SK-N-SH (cell line): ENCODE results near the gene PIBF1. TPM values are rescaled to one million over a fixed set of nuclear protein-coding genes. Genes with fewer than 3 reads are reported as not detected.

ENCODE experiments used
- CTCF ChIA-PET: fragments of 300-600, 350-600 bp; formaldehyde crosslinking; extraction: SDS; loops from one replicate; lab custom pipeline; 2021; lab: Yijun Ruan, JAX
- POLR2A ChIA-PET: fragments of 350-600 bp; sonication (Branson Sonifier 250); formaldehyde crosslinking; extraction: SDS; loops from one replicate; lab custom pipeline; 2020; ENCODE audit warnings: antibody characterized with exemption, inconsistent platforms; lab: Yijun Ruan, JAX
- DNase-seq: peaks from one replicate; pipeline ENCODE4 v3.0.0; 2012
- H2AFZ ChIP-seq: fragments of 200-600 bp; sonication (generic); 2 replicates; pipeline ENCODE4 v1.8.1; 2016; ENCODE audit warnings: antibody characterized with exemption, mild to moderate bottlenecking, low read depth
- H3F3A ChIP-seq: fragments of 200-600 bp; sonication (generic); replicated peaks from 2 replicates; pipeline ENCODE3; 2016; ENCODE audit warnings: antibody characterized with exemption, mild to moderate bottlenecking; ENCODE audit not compliant: insufficient read depth
- H3K27ac ChIP-seq, 2 experiments: fragments of 200-500 bp in 1 of 2; fragments of 200-600 bp in 1 of 2; sonication (Bioruptor generic) in 1 of 2; sonication (generic), shearing (Covaris generic) in 1 of 2; 2 replicates each; pipeline versions ENCODE4 v1.5.1 to v1.6.1; 2014 to 2016; ENCODE audit warnings: low read depth in 2 of 2, inconsistent platforms in 1 of 2, low read length in 1 of 2, mild to moderate bottlenecking in 1 of 2, mixed read lengths in 1 of 2
- H3K27me3 ChIP-seq: fragments of 200-600 bp; sonication (generic), shearing (Covaris generic); 2 replicates; pipeline ENCODE4 v1.6.1; 2016; ENCODE audit warnings: mixed run types; ENCODE audit not compliant: insufficient read depth
- H3K36me3 ChIP-seq, 2 experiments: fragments of 200-500 bp in 1 of 2; fragments of 200-600 bp in 1 of 2; sonication (Bioruptor generic) in 1 of 2; sonication (generic) in 1 of 2; replicated peaks in 1 of 2; 2 replicates each; pipeline versions ENCODE3 to v1.5.1; 2014 to 2016; ENCODE audit warnings: low read length in 1 of 2, mild to moderate bottlenecking in 1 of 2; ENCODE audit not compliant: insufficient read depth in 2 of 2, control insufficient read depth in 1 of 2
- H3K4me1 ChIP-seq, 2 experiments: fragments of 200-500 bp in 1 of 2; fragments of 200-600 bp in 1 of 2; sonication (Bioruptor generic) in 1 of 2; sonication (generic), shearing (Covaris generic) in 1 of 2; 2 replicates each; pipeline versions ENCODE4 v1.5.1 to v1.6.1; 2014 to 2016; ENCODE audit warnings: low read depth in 1 of 2, low read length in 1 of 2, mixed run types in 1 of 2; ENCODE audit not compliant: insufficient read depth in 2 of 2, control insufficient read depth in 1 of 2
- H3K4me2 ChIP-seq: fragments of 200-600 bp; sonication (generic), shearing (Covaris generic); 2 replicates; pipeline ENCODE4 v1.6.1; 2017; ENCODE audit warnings: mixed run types
- H3K4me3 ChIP-seq, 2 experiments: fragments of 200-500 bp in 1 of 2; fragments of 200-600 bp in 1 of 2; sonication (Bioruptor generic) in 1 of 2; sonication (generic), shearing (Covaris generic) in 1 of 2; 2 replicates each; pipeline versions ENCODE4 v1.5.1 to v1.8.1; 2014 to 2016; ENCODE audit warnings: low read depth in 2 of 2, inconsistent platforms in 1 of 2, low read length in 1 of 2, mild to moderate bottlenecking in 1 of 2, mixed read lengths in 1 of 2, moderate library complexity in 1 of 2
- H3K79me2 ChIP-seq: fragments of 200-600 bp; sonication (generic); 2 replicates; pipeline ENCODE4 v1.8.1; 2017; ENCODE audit warnings: mild to moderate bottlenecking; ENCODE audit not compliant: insufficient read depth
- H3K9ac ChIP-seq: fragments of 200-600 bp; sonication (generic); 2 replicates; pipeline ENCODE4 v1.6.1; 2017; ENCODE audit warnings: mixed run types
- H3K9me2 ChIP-seq: fragments of 200-600 bp; sonication (generic); 2 replicates; pipeline ENCODE4 v1.6.1; 2017; ENCODE audit warnings: mixed run types
- H3K9me3 ChIP-seq: fragments of 200-600 bp; sonication (generic); 2 replicates; pipeline ENCODE4 v1.6.1; 2017; ENCODE audit warnings: mixed run types, mild to moderate bottlenecking, moderate library complexity
- H4K20me1 ChIP-seq: fragments of 200-600 bp; sonication (generic); 2 replicates; pipeline ENCODE4 v1.6.1; 2017; ENCODE audit warnings: mild to moderate bottlenecking, mixed run types; ENCODE audit not compliant: insufficient read depth
- ELF1 ChIP-seq: IDR thresholded peaks from 2 replicates; pipeline ENCODE4 v1.4.0; 2012
- EZH2phosphoT487 ChIP-seq: fragments of 200-600 bp; sonication (generic); IDR thresholded peaks from 2 replicates; pipeline ENCODE4 v1.6.1; 2017; ENCODE audit warnings: low read depth, mixed run types, mild to moderate bottlenecking, antibody characterized with exemption, moderate library complexity, borderline replicate concordance
- FOSL2 ChIP-seq: IDR thresholded peaks from 2 replicates; pipeline ENCODE4 v1.4.0; 2012; ENCODE audit warnings: low read depth, mild to moderate bottlenecking, moderate library complexity, borderline replicate concordance
- FOXM1 ChIP-seq: IDR thresholded peaks from 2 replicates; pipeline ENCODE4 v1.4.0; 2012; ENCODE audit warnings: low read depth, mild to moderate bottlenecking
- GABPA ChIP-seq: IDR thresholded peaks from 2 replicates; pipeline ENCODE4 v1.4.0; 2012; ENCODE audit warnings: low read depth, mild to moderate bottlenecking
- GATA2 ChIP-seq: sonication (generic); formaldehyde crosslinking; IDR thresholded peaks from 2 replicates; pipeline ENCODE4 v1.5.0; 2020; ENCODE audit warnings: mild to moderate bottlenecking, missing genetic modification reagents
- IRF3 ChIP-seq: fragments of 150-350 bp; IDR thresholded peaks from 2 replicates; pipeline ENCODE4 v1.6.1; 2016; ENCODE audit warnings: mild to moderate bottlenecking, low read depth, low read length
- JUND ChIP-seq: IDR thresholded peaks from 2 replicates; pipeline ENCODE4 v1.4.0; 2012
- MXI1 ChIP-seq: IDR thresholded peaks from 2 replicates; pipeline ENCODE4 v1.6.1; 2012; ENCODE audit warnings: mild to moderate bottlenecking, low read depth, low read length, improper control_type of control experiment
- NFIC ChIP-seq: IDR thresholded peaks from 2 replicates; pipeline ENCODE4 v1.4.0; 2012; ENCODE audit warnings: borderline replicate concordance
- NRF1 ChIP-seq: IDR thresholded peaks from 2 replicates; pipeline ENCODE4 v1.6.1; 2012; ENCODE audit warnings: low read depth, mild to moderate bottlenecking, low read length
- POLR2AphosphoS5 ChIP-seq: IDR thresholded peaks from 2 replicates; pipeline ENCODE4 v1.6.1; 2012; ENCODE audit warnings: low read depth, low read length
- RAD21 ChIP-seq: IDR thresholded peaks from 2 replicates; pipeline ENCODE4 v1.6.1; 2012; ENCODE audit warnings: mild to moderate bottlenecking, low read length
- RFX5 ChIP-seq: IDR thresholded peaks from 2 replicates; pipeline ENCODE4 v1.6.1; 2012; ENCODE audit warnings: mild to moderate bottlenecking, improper control_type of control experiment, low read length
- RXRA ChIP-seq: IDR thresholded peaks from 2 replicates; pipeline ENCODE4 v1.4.0; 2012; ENCODE audit warnings: low read depth, mild to moderate bottlenecking, borderline replicate concordance
- SMC3 ChIP-seq: IDR thresholded peaks from 2 replicates; pipeline ENCODE4 v1.6.1; 2012; ENCODE audit warnings: low read depth, low read length, improper control_type of control experiment
- TCF12 ChIP-seq: IDR thresholded peaks from 2 replicates; pipeline ENCODE4 v1.4.0; 2012
- YY1 ChIP-seq: IDR thresholded peaks from 2 replicates; pipeline ENCODE4 v1.4.0; 2012; ENCODE audit warnings: low read depth, mild to moderate bottlenecking
- WGBS: methylation state at CpG from one replicate; pipeline ENCODE4 v1.1.6; 2017; ENCODE audit warnings: low lambda C conversion rate; 5-methylcytosine and 5-hydroxymethylcytosine counted together
- polyA plus RNA-seq, 3 experiments: library from polyadenylated mRNA; depleted of rRNA; stranded (reverse); fragments of >200 nt; gene quantifications; 2 replicates each; pipeline ENCODE4 v1.2.3, GENCODE V29; 2012
- TF ChIP-seq, protein P1 (sequence below): IDR thresholded peaks from 2 replicates; pipeline ENCODE4; 2012
- TF ChIP-seq, protein P2 (sequence below): fragments of 150-350 bp; IDR thresholded peaks from 2 replicates; pipeline ENCODE4 v1.6.1; 2017; ENCODE audit warnings: antibody characterized with exemption, low read length, low read depth, borderline replicate concordance

PIBF1 gene
- polyA plus RNA-seq, 1 of the 3 experiments (the other 2 are of a cell fraction): 3.9 TPM

GRCh38 chr13:72864142-72865011, 82.4 kb downstream of the PIBF1 start:
- POLR2A ChIA-PET: no interaction called here
- no peak overlapping the region for H2AFZ ChIP-seq

DNA sequence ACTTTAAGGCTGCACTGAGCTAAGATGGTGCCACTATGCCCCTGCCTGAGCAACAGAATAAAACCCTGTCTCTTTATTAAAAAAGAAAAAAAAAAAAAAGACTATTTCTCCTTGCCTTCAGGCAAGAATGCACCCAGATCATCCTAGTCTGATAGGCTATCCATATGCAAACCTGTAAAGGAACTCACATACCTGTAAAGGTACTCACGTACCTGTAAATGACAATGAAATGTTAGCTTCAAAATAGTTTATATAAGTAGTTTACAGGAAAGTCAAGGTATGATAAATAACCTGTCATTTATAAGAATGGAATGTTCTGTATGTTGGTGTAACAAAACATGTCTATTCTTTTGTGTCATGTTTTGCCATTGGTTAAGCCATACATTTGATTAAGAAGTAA, 86.3 kb downstream of the PIBF1 start:
- no peak for DNase-seq
- Histone ChIP-seq H3K36me3 (peaks cover 17 to 26% of the 10 kb centered on the region in 2 experiments), H3K4me3 (no peak overlapping the region), H3F3A (peaks cover 14% of the 10 kb centered on the region), H3K9ac (no peak overlapping the region), H4K20me1 (no peaks in the 10 kb centered on the region), H2AFZ (no peak overlapping the region), H3K27me3 (no peaks in the 10 kb centered on the region), H3K4me1 (peaks cover 0 to 9% of the 10 kb centered on the region in 2 experiments; a peak in 2 of 4 replicates), H3K4me2 (no peak overlapping the region), H3K9me3 (no peaks in the 10 kb centered on the region), H3K79me2 (no peaks in the 10 kb centered on the region; the same call in 1 of the 2 replicates), H3K9me2 (no peaks in the 10 kb centered on the region), H3K27ac (no peak overlapping the region)
- ChIA-PET CTCF (interaction anchor here (0.6 kb wide), 1 partner anchor 1293 kb away, joined by 3 read pairs; no protein-coding TSS in a partner anchor), POLR2A (no interaction called here)
- no peak for TF ChIP-seq RFX5
- TF ChIP-seq NFIC: no peak
- TF ChIP-seq, protein P1, sequence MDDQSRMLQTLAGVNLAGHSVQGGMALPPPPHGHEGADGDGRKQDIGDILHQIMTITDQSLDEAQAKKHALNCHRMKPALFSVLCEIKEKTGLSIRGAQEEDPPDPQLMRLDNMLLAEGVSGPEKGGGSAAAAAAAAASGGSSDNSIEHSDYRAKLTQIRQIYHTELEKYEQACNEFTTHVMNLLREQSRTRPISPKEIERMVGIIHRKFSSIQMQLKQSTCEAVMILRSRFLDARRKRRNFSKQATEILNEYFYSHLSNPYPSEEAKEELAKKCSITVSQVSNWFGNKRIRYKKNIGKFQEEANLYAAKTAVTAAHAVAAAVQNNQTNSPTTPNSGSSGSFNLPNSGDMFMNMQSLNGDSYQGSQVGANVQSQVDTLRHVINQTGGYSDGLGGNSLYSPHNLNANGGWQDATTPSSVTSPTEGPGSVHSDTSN: no peak
- TF ChIP-seq ELF1: no peak
- TF ChIP-seq, protein P2, sequence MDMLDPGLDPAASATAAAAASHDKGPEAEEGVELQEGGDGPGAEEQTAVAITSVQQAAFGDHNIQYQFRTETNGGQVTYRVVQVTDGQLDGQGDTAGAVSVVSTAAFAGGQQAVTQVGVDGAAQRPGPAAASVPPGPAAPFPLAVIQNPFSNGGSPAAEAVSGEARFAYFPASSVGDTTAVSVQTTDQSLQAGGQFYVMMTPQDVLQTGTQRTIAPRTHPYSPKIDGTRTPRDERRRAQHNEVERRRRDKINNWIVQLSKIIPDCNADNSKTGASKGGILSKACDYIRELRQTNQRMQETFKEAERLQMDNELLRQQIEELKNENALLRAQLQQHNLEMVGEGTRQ: no peak
- no peak for TF ChIP-seq RAD21
- TF ChIP-seq IRF3: no peak
- no peak for TF ChIP-seq RXRA
- no peak for TF ChIP-seq GABPA
- TF ChIP-seq FOXM1: no peak
- no peak for TF ChIP-seq EZH2phosphoT487
- no peak for TF ChIP-seq TCF12
- TF ChIP-seq SMC3: no peak
- TF ChIP-seq NRF1: no peak
- no peak for TF ChIP-seq POLR2AphosphoS5
- no peak for TF ChIP-seq YY1
- TF ChIP-seq GATA2 (CRISPR knock-in tag): no peak
- TF ChIP-seq MXI1: no peak
- 96% methylated on average over 1 of the region's 1 CpG for WGBS

More at GRCh38 chr13:72864142-72865011, 82.4 kb downstream of the PIBF1 start:
- 90% methylated on average over 9 of the region's 9 CpGs for WGBS
- DNase-seq: no peak
- peaks cover 0 to 9% of the 10 kb centered on the region in 2 experiments; a peak in 2 of 4 replicates for H3K4me1 ChIP-seq
- peak overlapping the region in 1 of 2 experiments; percentile 41; a peak in 3 of 4 replicates for H3K27ac ChIP-seq
- no peaks in the 10 kb centered on the region for H3K9me2 ChIP-seq
- H3K9ac ChIP-seq: no peak overlapping the region
- CTCF ChIA-PET: no interaction called here
- H3K4me2 ChIP-seq: peak overlapping the region; percentile 3; the same call in 1 of the 2 replicates
- H3K9me3 ChIP-seq: no peaks in the 10 kb centered on the region
- no peaks in the 10 kb centered on the region for H4K20me1 ChIP-seq
- TF ChIP-seq JUND: peak; percentile 18; the same call in 1 of the 2 replicates
- peak; percentile 38; the same call in 1 of the 2 replicates for TF ChIP-seq FOSL2
- TF ChIP-seq, protein P2: no peak
- H3K27me3 ChIP-seq: no peaks in the 10 kb centered on the region
- no peak overlapping the region for H3K4me3 ChIP-seq
- H3K79me2 ChIP-seq: no peaks in the 10 kb centered on the region; the same call in 1 of the 2 replicates
- H3K36me3 ChIP-seq: peaks cover 13 to 30% of the 10 kb centered on the region in 2 experiments
- H3F3A ChIP-seq: peaks cover 21% of the 10 kb centered on the region
